Mucosa of stomach (tissue), 1 donor: ENCODE data around the gene UBE2O.

Experiments used
- H3K27me3 ChIP-seq: one replicate; pipeline ENCODE4 v1.7.0; 2013; ENCODE audit warnings: mild to moderate bottlenecking, low read length; ENCODE audit not compliant: control insufficient read depth, insufficient read depth
- H3K36me3 ChIP-seq: one replicate; pipeline ENCODE4 v1.7.0; 2013; ENCODE audit warnings: low read length; ENCODE audit not compliant: control insufficient read depth, insufficient read depth
- H3K4me1 ChIP-seq: one replicate; pipeline ENCODE4 v1.7.0; 2013; ENCODE audit warnings: mild to moderate bottlenecking, low read length; ENCODE audit not compliant: control insufficient read depth, insufficient read depth
- H3K4me3 ChIP-seq: one replicate; pipeline ENCODE4 v1.7.0; 2013; ENCODE audit warnings: low read length
- H3K9ac ChIP-seq: one replicate; pipeline ENCODE4 v1.7.0; 2013; ENCODE audit warnings: mild to moderate bottlenecking, low read length, moderate library complexity
- H3K9me3 ChIP-seq: one replicate; pipeline ENCODE4 v1.7.0; 2013; ENCODE audit warnings: mild to moderate bottlenecking, low read length, moderate library complexity; ENCODE audit not compliant: control insufficient read depth
- donor health status: Pancreatic carcinoma.

Gene UBE2O

DNA sequence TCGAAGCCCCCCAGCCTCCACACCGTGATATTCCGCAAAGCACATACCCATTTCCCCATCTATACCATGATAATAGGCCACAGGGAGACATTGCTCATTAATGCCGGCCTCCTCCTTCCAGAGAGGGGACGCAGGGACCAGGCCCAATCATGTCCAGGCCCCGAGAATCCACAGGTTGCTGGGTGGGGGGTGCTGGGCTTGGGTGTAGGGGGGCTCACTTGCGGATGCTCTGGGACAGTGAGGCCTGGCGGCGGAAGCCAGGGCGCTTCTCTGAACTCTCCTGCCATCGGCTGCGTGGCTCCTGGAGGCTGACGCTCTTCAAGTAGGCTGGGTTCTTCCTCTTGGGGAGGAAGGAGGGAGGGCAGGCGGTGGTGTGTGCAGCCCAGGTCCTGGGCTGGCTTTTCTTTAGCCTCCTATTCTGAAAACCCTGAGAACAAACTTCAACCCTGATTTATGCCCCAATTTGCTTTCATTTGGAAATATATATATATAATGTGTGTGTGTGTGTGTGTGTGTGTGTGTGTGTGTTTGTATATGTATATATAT lies 26.6 kb upstream of the UBE2O start:
- H3K4me1 ChIP-seq: no peaks in the 10 kb centered on the region
- H3K36me3 ChIP-seq: no peaks in the 10 kb centered on the region
- no peak overlapping the region for H3K9ac ChIP-seq
- no peaks in the 10 kb centered on the region for H3K9me3 ChIP-seq
- no peaks in the 10 kb centered on the region for H3K27me3 ChIP-seq
- H3K4me3 ChIP-seq: no peak overlapping the region

DNA sequence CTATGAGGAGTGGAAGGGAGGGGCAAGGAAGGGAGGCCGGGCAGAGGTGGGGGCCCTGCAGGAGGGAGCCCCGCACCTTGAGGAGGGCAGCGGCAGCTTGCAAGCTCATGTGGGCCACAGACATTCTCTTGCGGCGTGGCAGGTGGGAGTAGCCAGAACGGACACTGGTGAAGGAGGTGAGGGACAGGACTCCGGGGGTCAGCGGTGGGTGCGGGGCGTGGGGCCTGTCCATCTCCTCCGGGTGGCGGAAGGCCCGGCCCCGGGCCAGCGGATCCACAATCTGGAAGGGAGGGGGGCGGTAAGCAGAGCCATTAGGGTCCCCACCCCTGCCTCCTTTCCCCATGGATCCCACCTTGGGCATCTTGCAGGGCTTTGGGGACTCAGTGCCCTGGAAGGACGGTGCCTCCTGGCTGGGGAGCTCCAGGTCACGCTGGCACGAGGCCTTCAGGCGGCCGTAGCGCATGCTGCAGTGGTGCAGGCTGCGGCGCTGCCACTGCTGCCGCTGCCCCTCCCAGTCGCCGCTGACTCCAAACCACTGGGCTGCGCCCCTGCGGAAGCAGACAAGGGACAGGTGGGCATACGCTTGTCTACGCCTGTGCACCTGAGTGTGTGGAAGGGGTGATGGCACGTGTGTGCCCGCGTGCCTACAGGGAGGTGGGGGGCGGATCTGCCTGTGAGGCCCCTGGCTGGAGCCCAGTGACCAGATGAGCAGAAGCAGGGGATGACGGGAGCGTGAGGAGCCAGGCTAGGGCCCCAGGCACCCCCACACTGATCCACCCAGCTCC lies 26.0 kb upstream of the UBE2O start:
- Histone ChIP-seq H3K36me3 (no peaks in the 10 kb centered on the region), H3K27me3 (no peaks in the 10 kb centered on the region), H3K4me1 (no peaks in the 10 kb centered on the region), H3K4me3 (no peak overlapping the region), H3K9me3 (no peaks in the 10 kb centered on the region), H3K9ac (no peak overlapping the region)

DNA sequence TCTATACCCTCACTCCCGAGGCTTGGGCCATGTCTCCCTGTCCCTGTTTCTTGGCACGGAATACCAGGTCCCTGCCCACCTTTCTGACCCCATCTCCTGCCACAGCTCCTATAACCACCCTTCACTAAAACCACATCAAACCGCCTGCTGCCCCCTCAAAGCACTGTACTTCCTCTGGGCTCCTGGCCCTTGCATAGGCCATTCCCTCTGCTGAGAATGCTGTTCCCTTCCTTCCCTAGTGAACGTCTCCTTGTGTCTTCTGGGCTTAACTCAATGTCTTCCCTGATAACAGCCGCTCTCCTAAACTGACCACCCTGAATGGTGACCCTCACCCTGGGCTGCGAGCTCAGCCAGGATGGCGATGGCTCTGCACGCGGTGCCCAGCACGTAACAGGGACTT lies 25.1 kb upstream of the UBE2O start:
- Histone ChIP-seq H3K9me3 (no peaks in the 10 kb centered on the region), H3K4me1 (no peaks in the 10 kb centered on the region), H3K4me3 (no peak overlapping the region), H3K27me3 (no peaks in the 10 kb centered on the region), H3K36me3 (no peaks in the 10 kb centered on the region), H3K9ac (no peak overlapping the region)

DNA sequence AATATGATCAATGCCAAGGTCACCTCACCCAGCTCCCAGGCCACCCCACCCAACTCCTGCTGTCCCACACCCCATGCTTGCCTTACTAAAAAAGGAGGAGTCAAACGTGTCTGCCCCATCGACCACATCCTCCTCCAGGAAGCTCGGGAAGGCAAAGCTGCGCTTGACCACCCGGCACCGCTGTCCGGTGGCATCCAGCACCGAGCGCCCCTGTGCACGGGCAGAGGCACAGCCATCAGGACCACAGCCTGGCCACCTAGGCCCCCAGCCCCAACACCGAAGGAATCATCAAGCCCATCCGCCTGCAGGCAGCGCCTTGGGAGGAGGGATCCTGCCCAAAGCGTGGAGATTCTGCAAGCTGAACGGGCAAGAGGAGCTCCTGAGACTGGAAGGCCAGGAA lies 24.6 kb upstream of the UBE2O start:
- Histone ChIP-seq H3K4me1 (no peaks in the 10 kb centered on the region), H3K9me3 (no peaks in the 10 kb centered on the region), H3K36me3 (no peaks in the 10 kb centered on the region), H3K27me3 (no peaks in the 10 kb centered on the region), H3K9ac (no peak overlapping the region), H3K4me3 (no peak overlapping the region)

DNA sequence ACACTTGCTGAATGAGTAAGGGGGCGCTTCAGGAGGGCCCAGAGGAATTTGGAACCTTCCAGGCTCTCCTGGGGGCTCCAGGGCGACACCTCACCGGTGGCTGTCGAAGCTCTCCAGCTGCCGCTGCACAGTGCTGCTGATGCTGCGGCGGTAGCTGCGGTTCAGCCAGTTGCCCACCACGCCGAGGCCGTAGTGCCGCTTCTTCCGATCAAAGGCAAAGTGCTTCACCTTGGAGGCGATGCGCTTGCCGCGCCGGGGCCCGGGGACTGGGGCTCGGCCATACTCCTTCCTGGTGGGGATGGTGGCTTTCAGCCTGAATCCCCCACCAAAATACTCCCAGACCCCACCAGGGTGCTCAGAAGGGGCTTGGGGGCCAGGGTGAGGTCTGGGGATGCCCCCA lies 23.8 kb upstream of the UBE2O start:
- Histone ChIP-seq H3K9ac (no peak overlapping the region), H3K36me3 (no peaks in the 10 kb centered on the region), H3K4me1 (no peaks in the 10 kb centered on the region), H3K9me3 (no peaks in the 10 kb centered on the region), H3K27me3 (no peaks in the 10 kb centered on the region), H3K4me3 (no peak overlapping the region)

DNA sequence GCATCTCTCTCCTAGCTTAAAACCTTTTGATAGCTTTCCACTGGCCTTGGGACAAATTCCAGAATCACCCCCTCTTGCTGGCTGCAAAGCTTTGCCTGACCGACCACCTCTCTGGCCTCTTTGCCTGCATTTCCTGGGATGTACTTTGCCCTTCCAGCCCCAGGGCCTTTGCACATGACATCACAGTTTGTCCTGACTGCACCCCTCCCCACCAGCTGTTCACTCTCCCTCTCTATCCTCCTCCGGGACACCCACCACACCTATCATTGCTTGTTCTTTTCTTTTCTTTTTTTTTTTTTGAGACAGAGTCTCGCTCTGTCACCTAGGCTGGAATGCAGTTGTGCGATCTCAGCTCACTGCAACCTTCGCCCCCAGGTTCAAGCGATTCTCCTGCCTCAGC lies 22.4 kb upstream of the UBE2O start:
- H3K4me1 ChIP-seq: no peaks in the 10 kb centered on the region
- H3K36me3 ChIP-seq: no peaks in the 10 kb centered on the region
- H3K9ac ChIP-seq: no peak overlapping the region
- H3K27me3 ChIP-seq: no peaks in the 10 kb centered on the region
- no peak overlapping the region for H3K4me3 ChIP-seq
- no peaks in the 10 kb centered on the region for H3K9me3 ChIP-seq

DNA sequence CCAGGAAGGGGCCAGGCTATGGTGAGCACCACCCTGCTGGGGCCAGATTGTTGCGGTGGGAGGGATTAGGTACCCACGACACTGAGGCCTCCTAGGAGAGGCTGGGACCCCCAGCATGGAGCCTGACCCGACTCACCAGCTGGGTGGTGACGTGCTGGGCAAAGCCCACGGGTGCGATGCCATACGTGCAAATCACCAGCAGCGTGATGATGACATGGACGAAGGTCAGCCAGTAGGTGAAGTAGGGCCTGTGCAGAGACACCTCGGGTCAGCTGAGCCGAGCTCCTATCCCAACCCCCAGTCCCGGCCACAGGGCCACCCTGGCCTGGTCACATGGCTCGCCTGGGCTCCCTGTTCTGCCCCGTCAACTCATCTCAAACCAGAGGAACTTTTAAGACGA lies 21.9 kb upstream of the UBE2O start:
- H3K9me3 ChIP-seq: no peaks in the 10 kb centered on the region
- H3K4me1 ChIP-seq: no peaks in the 10 kb centered on the region
- H3K27me3 ChIP-seq: no peaks in the 10 kb centered on the region
- no peaks in the 10 kb centered on the region for H3K36me3 ChIP-seq
- no peak overlapping the region for H3K4me3 ChIP-seq
- H3K9ac ChIP-seq: no peak overlapping the region

DNA sequence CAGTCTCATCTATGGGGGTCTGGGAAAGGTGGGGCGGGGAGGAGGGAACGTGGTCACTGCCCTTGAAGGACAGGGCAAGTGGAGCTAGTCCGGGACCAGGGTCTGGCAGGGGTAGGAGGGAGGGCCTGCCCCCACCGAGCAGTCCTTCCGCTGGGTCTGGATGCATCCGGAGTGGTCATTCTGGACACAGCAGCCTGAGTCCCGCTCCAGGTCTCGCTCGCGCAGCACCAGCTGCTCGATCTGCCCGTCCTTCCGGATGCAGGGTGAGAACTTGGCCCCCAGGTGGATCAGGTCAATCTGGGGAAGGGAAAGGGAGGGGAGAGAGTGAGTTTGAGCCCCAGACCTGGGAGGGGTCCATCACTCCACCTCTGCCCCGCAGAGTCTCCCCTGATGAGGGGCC lies 21.3 kb upstream of the UBE2O start:
- Histone ChIP-seq H3K9ac (no peak overlapping the region), H3K9me3 (no peaks in the 10 kb centered on the region), H3K4me1 (no peaks in the 10 kb centered on the region), H3K4me3 (no peak overlapping the region), H3K27me3 (no peaks in the 10 kb centered on the region), H3K36me3 (no peaks in the 10 kb centered on the region)

DNA sequence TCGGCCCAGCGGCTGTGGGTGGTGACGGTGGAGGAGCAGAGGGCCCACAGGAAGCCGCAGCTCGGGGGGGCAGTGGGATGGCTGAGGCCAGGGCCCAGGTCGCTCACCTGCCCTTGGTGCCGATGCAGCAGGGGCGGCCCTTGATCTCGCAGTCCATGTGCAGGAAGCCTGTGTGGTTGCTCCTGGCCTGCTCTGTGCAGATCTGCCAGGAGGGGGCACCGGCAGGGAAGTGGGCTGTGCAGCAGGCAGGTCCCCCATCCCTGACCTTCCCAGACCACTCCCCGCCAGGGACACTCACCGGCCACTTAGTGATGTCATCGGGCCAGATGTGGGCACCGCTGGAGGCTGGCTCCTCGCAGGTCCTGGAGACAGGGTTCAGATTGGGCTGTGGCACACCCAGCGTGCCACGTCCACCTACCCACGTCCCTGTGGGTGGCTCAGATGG lies 20.6 kb upstream of the UBE2O start:
- Histone ChIP-seq H3K9me3 (no peaks in the 10 kb centered on the region), H3K36me3 (no peaks in the 10 kb centered on the region), H3K4me1 (no peaks in the 10 kb centered on the region), H3K27me3 (no peaks in the 10 kb centered on the region), H3K9ac (no peak overlapping the region), H3K4me3 (no peak overlapping the region)

DNA sequence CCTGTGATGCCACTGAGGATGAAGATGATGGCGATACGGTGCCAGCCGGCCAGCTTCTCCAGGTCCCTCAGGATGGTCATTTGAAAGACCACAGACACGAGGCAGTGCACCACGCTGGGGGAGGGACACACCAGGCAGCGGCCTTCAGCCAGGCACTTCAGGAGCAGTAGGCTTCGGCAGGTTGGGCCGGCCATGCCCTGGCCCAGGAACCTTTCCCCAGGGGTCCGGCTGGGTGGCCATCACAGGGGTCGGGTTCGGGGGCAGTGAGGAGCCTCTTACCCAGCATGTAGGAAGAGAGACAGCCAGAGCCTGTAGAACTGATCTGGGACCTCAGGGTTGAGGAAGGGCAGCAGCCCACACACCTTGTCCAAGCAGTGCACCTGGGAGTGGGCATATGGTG lies 19.8 kb upstream of the UBE2O start:
- Histone ChIP-seq H3K36me3 (no peaks in the 10 kb centered on the region), H3K9me3 (no peaks in the 10 kb centered on the region), H3K9ac (no peak overlapping the region), H3K4me3 (no peak overlapping the region), H3K27me3 (no peaks in the 10 kb centered on the region), H3K4me1 (no peaks in the 10 kb centered on the region)

DNA sequence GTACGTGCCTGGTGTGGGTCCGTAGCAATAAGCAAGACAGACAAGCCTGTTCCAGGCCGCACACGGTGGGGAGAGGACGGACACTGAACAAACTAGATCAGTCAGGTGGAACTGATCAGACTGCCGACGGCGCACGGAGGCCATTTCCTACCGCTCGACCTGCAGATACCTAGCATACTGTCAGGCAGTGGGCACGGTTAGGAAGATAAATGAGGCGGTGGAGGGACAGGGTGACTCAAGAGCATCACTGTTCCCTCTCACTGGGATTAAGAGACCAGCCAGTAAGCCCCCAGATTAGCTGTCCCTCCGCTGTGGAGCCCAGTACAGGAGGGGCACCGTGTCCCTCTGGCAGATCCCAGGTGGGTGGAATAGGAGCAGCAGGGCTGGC lies 19.3 kb upstream of the UBE2O start:
- Histone ChIP-seq H3K4me3 (no peak overlapping the region), H3K36me3 (no peaks in the 10 kb centered on the region), H3K9ac (no peak overlapping the region), H3K4me1 (no peaks in the 10 kb centered on the region), H3K27me3 (no peaks in the 10 kb centered on the region), H3K9me3 (no peaks in the 10 kb centered on the region)

DNA sequence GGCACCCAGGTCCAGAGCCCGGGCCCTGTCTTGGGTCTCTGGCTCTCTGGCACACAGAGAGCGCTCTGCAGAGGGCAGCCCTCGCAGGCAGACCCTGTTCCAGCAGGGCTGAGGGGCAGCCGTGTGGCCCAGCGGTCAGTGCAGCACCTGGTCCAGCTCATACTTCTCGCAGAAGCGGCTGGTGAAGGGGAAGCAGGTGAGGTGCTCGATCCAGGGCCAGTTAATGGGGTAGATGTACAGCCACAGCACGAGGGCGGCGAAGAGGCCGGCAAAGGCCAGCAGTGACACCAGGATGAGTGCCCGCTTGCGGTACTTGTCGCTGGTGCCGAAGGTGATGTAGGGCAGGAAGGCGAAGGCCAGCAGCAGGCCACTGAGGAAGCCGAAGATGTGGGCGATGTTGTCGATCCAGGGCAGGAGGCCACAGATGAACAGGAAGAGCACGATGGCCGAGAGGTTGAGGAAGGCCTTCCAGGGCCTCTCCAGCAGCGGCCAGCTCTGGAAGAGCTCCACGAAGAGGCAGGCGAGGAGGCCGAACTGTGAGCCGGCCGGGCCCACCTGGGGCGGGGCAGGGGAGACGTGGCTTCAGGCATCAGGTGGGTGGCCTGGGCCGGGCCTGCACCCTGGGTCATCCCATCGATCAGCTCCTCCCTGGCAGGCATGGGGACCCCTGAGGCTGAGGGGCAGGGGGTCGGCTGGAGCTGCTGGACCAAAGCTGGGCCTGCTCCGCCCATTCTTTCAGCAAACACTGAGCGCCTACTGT lies 18.7 kb upstream of the UBE2O start:
- Histone ChIP-seq H3K27me3 (no peaks in the 10 kb centered on the region), H3K9me3 (no peaks in the 10 kb centered on the region), H3K4me1 (no peaks in the 10 kb centered on the region), H3K9ac (no peak overlapping the region), H3K4me3 (no peak overlapping the region), H3K36me3 (no peaks in the 10 kb centered on the region)
